Right lobe of liver (tissue), 6 donors: ENCODE results near the gene LTA. TPM values are rescaled to one million over a fixed set of nuclear protein-coding genes. Genes with fewer than 3 reads are reported as not detected.

Experiments
- ATAC-seq, 4 donors: fragments of 200-7000 bp; cut with Tn5 transposase; one replicate each; pipeline ENCODE4 v1.9.1; 2020; ENCODE audit warnings: mild to moderate bottlenecking in 4 of 4, moderate library complexity in 4 of 4
- DNase-seq, 3 donors: peaks; one replicate each; pipeline ENCODE4 v3.0.0-alpha.2; 2020
- H3K27ac ChIP-seq, 3 donors: fragments of 200-600 bp; one replicate each; pipeline ENCODE4 v1.8.0; 2022
- H3K27me3 ChIP-seq, 2 donors: fragments of 200-600 bp; one replicate each; pipeline ENCODE4 v1.8.0; 2022
- H3K36me3 ChIP-seq, 4 donors: fragments of 200-600 bp; sonication (generic) in 1 of 4; one replicate each; pipeline versions ENCODE4 v1.5.1 to v1.8.0; 2017 to 2022; ENCODE audit warnings: control low read depth in 1 of 4
- H3K4me1 ChIP-seq, 4 donors: fragments of 200-600 bp; sonication (generic) in 1 of 4; one replicate each; pipeline versions ENCODE4 v1.5.1 to v1.8.0; 2017 to 2022; ENCODE audit warnings: control low read depth in 1 of 4
- H3K4me3 ChIP-seq, 3 donors: fragments of 200-600 bp; one replicate each; pipeline ENCODE4 v1.8.0; 2022
- H3K9me3 ChIP-seq, 4 donors: fragments of 200-600 bp; sonication (generic) in 1 of 4; one replicate each; pipeline versions ENCODE4 v1.5.1 to v1.8.0; 2017 to 2022; ENCODE audit warnings: control low read depth in 1 of 4
- POLR2A ChIP-seq: fragments of 450-650 bp; IDR thresholded peaks from one replicate; pipeline ENCODE4 v1.6.1; 2017; ENCODE audit warnings: antibody characterized with exemption, mild to moderate bottlenecking
- WGBS: methylation state at CpG from one replicate; pipeline ENCODE4 v1.1.6; 2018; ENCODE audit warnings: low coverage, low lambda C conversion rate; ENCODE audit not compliant: insufficient coverage; ENCODE audit errors: missing lambda C conversion rate; 5-methylcytosine and 5-hydroxymethylcytosine counted together
- intact Hi-C, 2 donors: fragments of 100-400 bp; cut with DNase I; formaldehyde crosslinking; loops; one replicate each; pipeline versions ENCODE4 v1.11.2 to v1.14.1; 2022
- total RNA-seq, 6 experiments: library from RNA; depleted of rRNA in 2 of 6; stranded (reverse); fragments of >200 nt in 2 of 6; fragmentation: NEBNext Ultra II Directional in 3 of 6; extraction: Animal tissue kit (Norgen Biotek cat#: 25700) in 3 of 6; gene quantifications; one replicate each; pipeline versions ENCODE4 v1.1.0 to v1.2.4, GENCODE V29; 2016 to 2023
- TF ChIP-seq, protein P1 (sequence below), 4 donors: fragments of 200-600 bp in 3 of 4; fragments of 450-650 bp in 1 of 4; IDR thresholded peaks; one replicate each; pipeline versions ENCODE4 v1.5.1 to v1.8.0; 2016 to 2022; ENCODE audit warnings: antibody characterized with exemption in 4 of 4, mild to moderate bottlenecking in 2 of 4
- donor health status: DM: no; HTN: yes; CAD: no.
- donor health status: DM: no; HTN: no; CAD: no.
- donor health status: DM: no; HTN: no; CAD: no.
- donor health status: DM: no; HTN: yes; CAD: no.
- donor health status: DM: no; HTN: yes; CAD: no.

LTA gene
- total RNA-seq, 6 experiments from 2014 or later: 0.20 TPM; not detected in 5

DNA sequence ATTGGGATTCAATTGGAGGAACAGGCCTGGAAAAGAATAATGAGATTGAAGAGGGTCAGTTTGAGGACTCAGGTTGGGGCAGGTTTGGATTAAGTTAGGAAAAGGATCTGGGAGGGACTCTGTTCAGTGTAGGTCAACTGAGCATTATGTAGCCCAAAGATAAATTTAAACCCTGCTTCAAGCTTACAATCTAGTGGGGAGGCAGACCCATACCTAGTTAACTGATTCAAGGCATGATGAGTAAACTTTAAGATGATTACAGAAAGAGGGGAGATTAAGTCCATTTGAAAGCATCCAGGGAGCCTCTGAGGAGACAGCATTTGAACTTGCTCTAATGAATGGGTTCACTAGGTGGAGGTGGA lies 11.4 kb upstream of the LTA start:
- TF ChIP-seq, protein P1, sequence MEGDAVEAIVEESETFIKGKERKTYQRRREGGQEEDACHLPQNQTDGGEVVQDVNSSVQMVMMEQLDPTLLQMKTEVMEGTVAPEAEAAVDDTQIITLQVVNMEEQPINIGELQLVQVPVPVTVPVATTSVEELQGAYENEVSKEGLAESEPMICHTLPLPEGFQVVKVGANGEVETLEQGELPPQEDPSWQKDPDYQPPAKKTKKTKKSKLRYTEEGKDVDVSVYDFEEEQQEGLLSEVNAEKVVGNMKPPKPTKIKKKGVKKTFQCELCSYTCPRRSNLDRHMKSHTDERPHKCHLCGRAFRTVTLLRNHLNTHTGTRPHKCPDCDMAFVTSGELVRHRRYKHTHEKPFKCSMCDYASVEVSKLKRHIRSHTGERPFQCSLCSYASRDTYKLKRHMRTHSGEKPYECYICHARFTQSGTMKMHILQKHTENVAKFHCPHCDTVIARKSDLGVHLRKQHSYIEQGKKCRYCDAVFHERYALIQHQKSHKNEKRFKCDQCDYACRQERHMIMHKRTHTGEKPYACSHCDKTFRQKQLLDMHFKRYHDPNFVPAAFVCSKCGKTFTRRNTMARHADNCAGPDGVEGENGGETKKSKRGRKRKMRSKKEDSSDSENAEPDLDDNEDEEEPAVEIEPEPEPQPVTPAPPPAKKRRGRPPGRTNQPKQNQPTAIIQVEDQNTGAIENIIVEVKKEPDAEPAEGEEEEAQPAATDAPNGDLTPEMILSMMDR (IDR thresholded peaks at IDR 0.05): no peak
- TF ChIP-seq POLR2A: no peak
- no peaks in the 10 kb centered on the region for H3K27me3 ChIP-seq
- ATAC-seq: no peak
- intact Hi-C loops: no loop called here
- peaks cover 0 to 30% (median 5%) of the 10 kb centered on the region in 4 donors for H3K36me3 ChIP-seq
- H3K27ac ChIP-seq: peak overlapping the region; percentile 15 to 53 (median 37)
- no peaks in the 10 kb centered on the region for H3K9me3 ChIP-seq
- no peak for DNase-seq
- H3K4me3 ChIP-seq: no peak overlapping the region
- H3K4me1 ChIP-seq: no peaks in the 10 kb centered on the region

DNA sequence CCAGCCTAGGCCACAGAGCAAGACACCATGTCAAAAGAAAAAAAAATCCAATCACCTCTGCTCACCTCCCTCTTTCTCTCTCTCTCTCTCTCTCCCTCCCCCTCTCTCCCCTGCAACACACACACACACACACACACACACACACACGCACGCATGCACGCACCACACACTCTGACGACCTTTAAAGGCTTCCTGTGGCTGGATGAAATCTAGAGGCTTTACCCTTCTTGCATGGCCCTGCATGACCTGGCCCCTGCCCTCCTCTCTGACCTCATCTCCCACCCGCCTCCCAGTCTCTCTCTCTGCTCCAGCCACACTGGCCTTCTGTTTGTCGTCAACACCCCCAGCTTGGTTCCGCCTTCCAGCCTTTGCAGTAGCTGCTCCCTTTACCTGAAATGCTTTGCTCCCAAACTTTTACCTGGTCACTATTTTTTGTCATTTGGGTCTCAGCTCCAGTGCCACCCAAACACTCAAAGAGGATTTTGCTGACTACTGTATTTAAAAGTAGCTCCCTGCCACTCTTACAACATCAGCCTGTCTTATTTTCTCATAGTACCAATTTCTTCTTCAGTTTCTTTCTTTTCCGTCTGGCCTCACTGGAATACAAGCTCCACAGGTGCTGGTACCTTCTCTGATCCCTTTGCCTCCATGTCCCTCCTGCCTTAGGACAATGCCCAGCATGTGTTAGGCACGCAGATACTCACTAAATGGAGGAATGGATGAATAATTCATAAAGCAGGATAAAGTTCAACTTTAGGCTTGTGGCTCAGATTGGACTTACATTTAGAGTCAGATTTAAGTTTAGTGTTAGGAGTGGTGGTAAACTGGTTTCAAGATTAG lies 4.3 kb upstream of the LTA start:
- Histone ChIP-seq H3K27me3 (no peaks in the 10 kb centered on the region), H3K27ac (no peak overlapping the region), H3K4me3 (no peak overlapping the region), H3K9me3 (no peaks in the 10 kb centered on the region), H3K4me1 (no peaks in the 10 kb centered on the region), H3K36me3 (no peaks in the 10 kb centered on the region)
- TF ChIP-seq POLR2A: no peak
- TF ChIP-seq, protein P1 (IDR thresholded peaks at IDR 0.05): no peak
- intact Hi-C loops: no loop called here
- 39% methylated on average over 9 of the region's 9 CpGs for WGBS
- peak in 3 of 4 donors; percentile 23 to 29 (median 25) for ATAC-seq
- DNase-seq: peak in 1 of 3 donors; percentile 22

DNA sequence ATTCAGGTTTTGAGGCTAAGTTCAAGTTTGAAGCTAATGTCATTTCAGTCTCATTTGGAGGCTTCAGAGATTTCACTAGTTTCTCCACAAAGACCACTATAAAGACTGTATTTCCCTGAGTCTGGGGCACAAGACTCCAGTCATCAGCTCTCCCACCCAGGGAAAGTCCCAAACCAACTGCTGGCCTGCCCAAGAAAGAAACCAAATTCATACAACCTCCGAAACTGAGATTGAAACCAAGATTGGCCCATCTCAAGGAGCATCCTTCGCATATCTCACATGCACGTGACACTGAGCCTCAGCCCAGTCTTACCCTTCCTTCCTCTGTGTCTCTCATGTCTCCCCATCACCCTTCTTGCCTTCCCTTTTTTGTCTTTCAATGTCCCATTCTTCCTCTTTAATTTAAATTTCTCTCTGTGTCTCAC lies 3.5 kb upstream of the LTA start:
- H3K27ac ChIP-seq: no peak overlapping the region
- TF ChIP-seq, protein P1 (IDR thresholded peaks at IDR 0.05): no peak
- no peak for TF ChIP-seq POLR2A
- WGBS: 64% methylated on average over 3 of the region's 3 CpGs
- H3K36me3 ChIP-seq: no peaks in the 10 kb centered on the region
- intact Hi-C loops: no loop called here
- no peaks in the 10 kb centered on the region for H3K9me3 ChIP-seq
- no peak overlapping the region for H3K4me3 ChIP-seq
- DNase-seq (peak in 1 of 3 donors; percentile 51), ATAC-seq (peak; percentile 53 to 77 (median 62))
- H3K27me3 ChIP-seq: no peaks in the 10 kb centered on the region
- no peaks in the 10 kb centered on the region for H3K4me1 ChIP-seq

DNA sequence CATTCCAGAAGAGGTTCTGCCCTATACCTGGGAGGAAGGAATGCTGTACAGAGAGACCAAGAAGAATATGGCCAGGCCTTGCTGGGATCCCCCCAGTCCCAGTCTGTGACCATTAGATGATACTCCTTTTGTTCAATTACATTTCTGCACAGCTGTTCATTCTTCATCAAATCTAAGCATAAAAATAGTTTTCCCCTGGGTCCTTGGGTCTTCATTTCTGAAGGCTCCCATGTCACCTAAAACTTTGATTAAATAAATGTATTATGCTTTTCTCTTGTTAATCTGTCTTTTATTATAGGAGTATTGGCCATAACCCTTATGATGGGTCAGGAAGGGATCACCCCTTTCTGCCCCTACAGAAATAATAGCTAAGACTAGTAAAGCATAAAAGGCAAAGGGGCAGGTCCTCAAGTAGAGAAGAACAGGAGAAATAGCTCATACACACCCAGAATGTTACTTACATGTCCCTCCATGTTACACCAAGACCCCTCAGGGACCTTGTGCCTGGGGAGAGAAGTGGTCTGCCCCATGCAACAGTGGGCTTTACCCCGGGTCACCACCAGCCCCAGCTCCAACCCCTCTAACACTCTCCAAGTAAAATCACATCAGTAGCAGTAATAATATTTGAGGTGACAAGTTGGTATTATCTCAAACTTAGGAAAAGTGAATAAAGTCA lies 2.1 kb upstream of the LTA start:
- H3K27ac ChIP-seq: no peak overlapping the region

More for the DNA sequence above, 2.1 kb upstream of the LTA start:
- TF ChIP-seq, protein P1 (IDR thresholded peaks at IDR 0.05): no peak
- no peak for TF ChIP-seq POLR2A
- no peak for ATAC-seq
- Histone ChIP-seq H3K4me3 (no peak overlapping the region), H3K27me3 (no peaks in the 10 kb centered on the region), H3K36me3 (no peaks in the 10 kb centered on the region), H3K9me3 (no peaks in the 10 kb centered on the region), H3K4me1 (no peaks in the 10 kb centered on the region)
- 88% methylated on average over 1 of the region's 1 CpG for WGBS
- peak in 1 of 3 donors; percentile 19 for DNase-seq
- intact Hi-C loops: no loop called here
